ENCODE results near the gene OR12D2.
"Not testable (repeated sequence)": the region's sequence is repeated elsewhere in the genome, so short reads cannot be mapped to it uniquely, and the experiment has no call there.

The OR12D2 gene, protein sequence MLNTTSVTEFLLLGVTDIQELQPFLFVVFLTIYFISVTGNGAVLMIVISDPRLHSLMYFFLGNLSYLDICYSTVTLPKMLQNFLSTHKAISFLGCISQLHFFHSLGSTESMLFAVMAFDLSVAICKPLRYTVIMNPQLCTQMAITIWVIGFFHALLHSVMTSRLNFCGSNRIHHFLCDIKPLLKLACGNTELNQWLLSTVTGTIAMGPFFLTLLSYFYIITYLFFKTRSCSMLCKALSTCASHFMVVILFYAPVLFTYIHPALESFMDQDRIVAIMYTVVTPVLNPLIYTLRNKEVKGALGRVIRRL
- 0 reads per million in 4 donors for total RNA-seq

GRCh38 chr6:29395331-29395730 lies at the start of gene OR12D2:
Gene OR12D2 (plus strand): TSS chr6:29395631. CDS start chr6:29396700, 1,069 bp downstream.
- DNase-seq, result no peak

DNA sequence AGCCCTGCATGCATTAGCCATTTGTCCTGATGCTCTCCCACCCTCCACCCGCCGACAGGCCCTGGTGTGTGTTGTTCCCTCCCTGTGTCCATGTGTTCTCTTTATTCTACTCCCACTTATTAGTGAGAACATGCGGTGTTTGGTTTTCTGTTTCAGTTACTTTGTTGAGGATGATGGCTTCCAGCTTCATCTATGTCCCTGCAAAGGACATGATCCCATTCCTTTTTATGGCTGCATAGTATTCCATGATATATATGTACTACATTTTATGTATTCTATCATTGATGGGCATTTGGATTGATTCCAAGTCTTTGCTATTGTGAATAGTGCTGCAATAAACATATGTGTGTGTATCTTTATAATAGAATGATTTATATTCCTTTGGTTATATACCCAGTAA lies 46.1 kb upstream of the OR12D2 start:
- DNase-seq, result not testable (repeated sequence)

GRCh38 chr6:29354980-29355379 lies 40.5 kb upstream of the OR12D2 start:
- DNase-seq, result no peak

DNA sequence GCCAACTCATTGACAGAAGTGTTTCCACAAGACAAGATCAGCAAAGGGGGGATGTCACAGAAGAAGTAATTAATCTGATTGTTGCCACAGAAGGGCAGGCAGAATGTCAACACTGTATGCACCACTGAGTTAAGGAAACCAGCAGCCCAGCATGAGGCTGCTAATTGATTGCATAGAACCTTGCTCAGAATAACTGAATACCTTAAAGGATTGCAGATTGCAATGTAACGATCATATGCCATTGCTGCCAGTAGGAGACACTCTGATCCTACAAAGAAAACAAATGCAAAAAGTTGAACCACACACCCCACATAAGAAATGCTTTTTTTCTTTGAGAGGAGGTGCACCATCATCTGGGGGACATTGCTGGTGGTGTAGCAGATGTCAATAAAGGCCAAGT lies 39.8 kb upstream of the OR12D2 start:
- DNase-seq, result no peak

DNA sequence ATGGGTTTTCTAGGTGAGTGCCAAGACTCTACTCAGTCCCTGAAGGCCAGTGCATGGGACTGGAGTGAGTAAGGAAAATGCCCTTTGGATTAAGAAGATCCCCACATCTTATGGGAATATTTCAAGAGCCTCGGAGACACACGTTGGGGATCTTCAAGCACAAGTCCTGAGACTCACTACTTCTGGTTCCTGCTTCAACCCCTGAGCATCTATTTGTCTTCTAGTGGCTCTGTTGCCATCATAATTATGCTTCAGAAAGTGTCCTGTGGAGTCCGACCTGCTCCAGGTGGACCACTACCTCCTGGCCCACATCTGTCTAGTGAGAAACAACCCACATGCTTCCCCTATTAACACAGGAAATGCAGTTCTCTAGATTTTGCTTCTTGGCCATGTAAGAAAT lies 26.7 kb upstream of the OR12D2 start, which contains the start of gene OR5V1:
Gene OR5V1, minus strand, starts transcription at position 101 of the 400 bp plus-strand sequence. CDS start 12,670 bp downstream, outside the sequence.
- DNase-seq, result no peak

GRCh38 chr6:29375191-29375590 lies 20.2 kb upstream of the OR12D2 start, which contains the start of gene OR12D3:
Gene OR12D3 (minus strand): TSS chr6:29375291. CDS start chr6:29375287, 4 bp downstream.
- no peak for DNase-seq

GRCh38 chr6:29376003-29376402 lies 19.4 kb upstream of the OR12D2 start:
- DNase-seq, result no peak

- DNase-seq, result no peak
Observed at GRCh38 chr6:29388533-29388932, 6.9 kb upstream of the OR12D2 start.

- no peak for DNase-seq
Observed at GRCh38 chr6:29399525-29399924, 4.1 kb downstream of the OR12D2 start.

DNA sequence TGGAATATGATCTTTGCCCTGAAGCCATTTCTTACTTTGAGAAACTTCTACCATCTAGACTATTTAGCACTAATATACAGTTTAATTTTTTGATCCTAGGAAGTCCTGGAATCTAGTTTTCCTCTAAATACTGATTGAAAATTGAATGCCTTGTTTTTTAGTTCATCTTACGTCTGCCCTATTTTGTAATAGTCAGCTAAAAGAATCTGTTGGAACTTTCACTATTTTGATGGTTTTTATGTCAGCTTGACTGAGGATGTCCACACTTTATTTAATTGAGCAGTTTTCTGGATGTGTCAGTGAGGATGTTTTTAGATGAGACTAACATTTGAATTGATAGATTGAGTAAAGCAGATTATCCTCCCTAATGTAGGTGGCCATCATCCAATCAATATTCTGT lies 8.4 kb downstream of the OR12D2 start:
- DNase-seq, result no peak

- DNase-seq, result no peak
Observed at GRCh38 chr6:29414588-29414987, 19.2 kb downstream of the OR12D2 start, which contains the start of gene OR12D1. Gene OR12D1 (plus strand): TSS chr6:29414928.

GRCh38 chr6:29419516-29419915 lies 24.1 kb downstream of the OR12D2 start:
- no peak for DNase-seq

GRCh38 chr6:29424168-29424567 lies 28.7 kb downstream of the OR12D2 start:
- DNase-seq, result no peak

GRCh38 chr6:29424575-29424974 lies 29.1 kb downstream of the OR12D2 start:
- DNase-seq, result peak in 1 of 5 donors; percentile 5

GRCh38 chr6:29425075-29425474 lies 29.6 kb downstream of the OR12D2 start:
- no peak for DNase-seq

GRCh38 chr6:29426654-29427053 lies 31.2 kb downstream of the OR12D2 start:
- DNase-seq, result no peak

DNA sequence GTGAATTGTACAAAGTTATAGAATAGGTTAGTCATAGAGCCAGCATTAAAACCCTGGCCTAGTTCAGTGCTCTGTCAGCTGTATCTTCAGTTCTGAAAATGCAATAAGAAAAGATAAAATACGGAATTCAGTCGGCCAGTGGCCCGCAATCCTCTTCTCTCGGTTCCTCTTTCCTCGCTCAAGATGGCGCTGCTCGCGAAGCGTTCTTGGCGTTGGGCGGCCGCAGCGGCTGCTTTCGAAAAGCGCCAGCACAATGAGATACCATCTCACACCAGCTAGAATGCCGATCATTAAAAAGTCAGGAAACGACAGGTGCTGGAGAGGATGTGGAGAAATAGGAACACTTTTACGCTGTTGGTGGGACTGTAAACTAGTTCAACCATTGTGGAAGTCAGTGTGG lies 41.3 kb downstream of the OR12D2 start:
- DNase-seq, result not testable (repeated sequence)

GRCh38 chr6:29439006-29439405 lies 43.6 kb downstream of the OR12D2 start, which contains the start of gene OR10C1:
Gene OR10C1 (plus strand): TSS chr6:29439306. CDS start chr6:29440016, 710 bp downstream.
- DNase-seq, result no peak

DNA sequence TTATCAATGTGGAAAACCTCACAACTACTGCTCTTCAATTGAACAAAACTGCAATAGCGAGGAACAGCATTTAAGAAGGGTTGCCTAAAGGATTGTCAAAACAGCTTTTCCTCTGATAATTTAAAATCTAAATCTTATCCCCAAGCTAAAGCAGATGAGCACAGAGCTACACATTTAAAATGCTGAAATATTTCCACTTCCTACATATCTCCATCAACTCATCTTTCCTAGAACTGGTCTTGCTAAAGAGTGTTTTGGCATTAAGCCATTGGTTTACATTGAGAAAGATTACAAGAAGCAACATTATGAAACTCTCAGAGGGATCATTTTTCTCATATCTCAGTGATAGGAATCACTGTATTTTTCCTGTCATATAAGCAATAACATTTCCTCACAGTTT lies 47.3 kb downstream of the OR12D2 start:
- no peak for DNase-seq

DNA sequence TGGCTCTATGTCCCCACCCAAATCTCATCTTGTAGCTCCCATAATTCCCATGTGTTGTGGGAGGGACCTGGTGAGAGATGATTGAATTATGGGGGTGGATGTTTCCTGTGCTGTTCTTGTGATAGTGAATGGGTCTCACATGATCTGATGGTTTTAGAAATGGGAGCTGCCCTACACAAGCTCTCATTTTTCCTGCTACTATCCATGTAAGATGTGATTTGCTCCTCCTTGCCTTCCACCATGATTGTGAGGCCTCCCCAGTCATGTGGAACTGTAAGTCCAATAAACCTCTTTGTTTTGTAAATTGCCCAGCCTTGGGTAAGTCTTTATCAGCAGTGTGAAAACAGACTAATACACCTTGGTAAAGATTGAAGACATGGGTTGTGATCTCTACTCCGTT lies 48.6 kb downstream of the OR12D2 start:
- DNase-seq, result not testable (repeated sequence)
